Thyroid gland (tissue), 4 donors: ENCODE results near the gene EIF6. TPM values are rescaled to one million over a fixed set of nuclear protein-coding genes. Genes with fewer than 3 reads are reported as not detected.

Source experiments
- DNase-seq, 2 donors: peaks; one replicate each; pipeline ENCODE4 v3.0.0-alpha.2; 2019
- H3K27ac ChIP-seq, 3 donors: fragments of 200-600 bp; sonication (generic); 1 replicate in 2 of 3; 2 replicates in 1 of 3; pipeline ENCODE4 v1.5.1; 2016 to 2019; ENCODE audit warnings: mild to moderate bottlenecking in 1 of 3, moderate library complexity in 1 of 3
- H3K27me3 ChIP-seq: fragments of 200-600 bp; sonication (generic); one replicate; pipeline ENCODE4 v1.5.1; 2019
- H3K36me3 ChIP-seq, 2 donors: fragments of 200-600 bp; sonication (generic); one replicate each; pipeline ENCODE4 v1.5.1; 2016 to 2019
- H3K4me1 ChIP-seq, 2 donors: fragments of 200-600 bp; sonication (generic); one replicate each; pipeline ENCODE4 v1.5.1; 2017 to 2019
- H3K4me3 ChIP-seq, 3 donors: fragments of 200-600 bp; sonication (generic); replicated peaks in 1 of 3; 1 replicate in 2 of 3; 2 replicates in 1 of 3; pipeline ENCODE4 v1.5.1; 2016; ENCODE audit warnings: mild to moderate bottlenecking in 1 of 3
- H3K9me3 ChIP-seq: fragments of 200-600 bp; sonication (generic); one replicate; pipeline ENCODE4 v1.5.1; 2017
- POLR2A ChIP-seq, 2 donors: fragments of 450-650 bp; IDR thresholded peaks; one replicate each; pipeline ENCODE4 v1.6.1; 2017; ENCODE audit warnings: antibody characterized with exemption in 2 of 2, mild to moderate bottlenecking in 2 of 2, moderate library complexity in 1 of 2
- WGBS, 2 donors: methylation state at CpG; one replicate each; pipeline ENCODE4 v1.1.5; 2017; 5-methylcytosine and 5-hydroxymethylcytosine counted together
- intact Hi-C: fragments of 100-400 bp; cut with DNase I; formaldehyde crosslinking; loops from one replicate; pipeline ENCODE4 v1.15.1; 2023
- total RNA-seq, 4 donors: library from RNA; depleted of rRNA; stranded (reverse); fragments of >200 nt; gene quantifications; one replicate each; pipeline ENCODE4 v1.2.3, GENCODE V29; 2016
- TF ChIP-seq, protein P1 (sequence below), 6 experiments: fragments of 200-600 bp in 3 of 6; fragments of 450-650 bp in 3 of 6; sonication (generic) in 3 of 6; IDR thresholded peaks; one replicate each; pipeline ENCODE4 v1.5.1; 2016 to 2019; ENCODE audit warnings: antibody characterized with exemption in 6 of 6, mild to moderate bottlenecking in 2 of 6, inconsistent platforms in 1 of 6, moderate library complexity in 1 of 6

Gene EIF6
- total RNA-seq, 4 donors from 2014 or later: 30.3 to 94.2 (median 65.7) TPM

DNA sequence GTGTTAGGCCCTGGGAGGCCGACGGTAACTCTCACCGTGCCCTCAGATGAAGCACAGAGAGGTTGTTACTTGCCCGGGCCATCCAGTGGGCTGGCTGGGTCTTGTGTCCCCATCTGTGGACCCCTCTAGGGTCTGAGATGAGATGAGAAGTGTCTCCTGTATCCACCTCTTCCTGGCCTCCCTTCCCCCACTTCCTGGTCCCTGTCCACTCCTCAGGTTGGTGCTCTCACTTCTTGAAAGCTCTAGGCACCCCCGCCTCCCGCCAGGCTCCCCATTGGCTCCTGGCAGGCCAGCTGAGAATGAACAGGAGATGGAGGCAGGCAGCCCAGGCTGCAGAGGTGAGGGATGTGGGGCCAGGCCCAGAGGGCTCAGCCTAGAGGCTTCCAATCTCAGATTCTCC lies 8.2 kb downstream of the EIF6 start:
- H3K9me3 ChIP-seq: no peaks in the 10 kb centered on the region
- no peak for DNase-seq
- TF ChIP-seq POLR2A (IDR thresholded peaks at IDR 0.05): no peak
- TF ChIP-seq, protein P1, sequence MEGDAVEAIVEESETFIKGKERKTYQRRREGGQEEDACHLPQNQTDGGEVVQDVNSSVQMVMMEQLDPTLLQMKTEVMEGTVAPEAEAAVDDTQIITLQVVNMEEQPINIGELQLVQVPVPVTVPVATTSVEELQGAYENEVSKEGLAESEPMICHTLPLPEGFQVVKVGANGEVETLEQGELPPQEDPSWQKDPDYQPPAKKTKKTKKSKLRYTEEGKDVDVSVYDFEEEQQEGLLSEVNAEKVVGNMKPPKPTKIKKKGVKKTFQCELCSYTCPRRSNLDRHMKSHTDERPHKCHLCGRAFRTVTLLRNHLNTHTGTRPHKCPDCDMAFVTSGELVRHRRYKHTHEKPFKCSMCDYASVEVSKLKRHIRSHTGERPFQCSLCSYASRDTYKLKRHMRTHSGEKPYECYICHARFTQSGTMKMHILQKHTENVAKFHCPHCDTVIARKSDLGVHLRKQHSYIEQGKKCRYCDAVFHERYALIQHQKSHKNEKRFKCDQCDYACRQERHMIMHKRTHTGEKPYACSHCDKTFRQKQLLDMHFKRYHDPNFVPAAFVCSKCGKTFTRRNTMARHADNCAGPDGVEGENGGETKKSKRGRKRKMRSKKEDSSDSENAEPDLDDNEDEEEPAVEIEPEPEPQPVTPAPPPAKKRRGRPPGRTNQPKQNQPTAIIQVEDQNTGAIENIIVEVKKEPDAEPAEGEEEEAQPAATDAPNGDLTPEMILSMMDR (IDR thresholded peaks at IDR 0.05): no peak
- intact Hi-C loops: no loop called here
- H3K4me3 ChIP-seq: peak overlapping the region in 1 of 3 donors; percentile 79
- peak overlapping the region in 2 of 3 donors; percentile 86 to 98 for H3K27ac ChIP-seq
- H3K4me1 ChIP-seq: peaks cover 10 to 12% of the 10 kb centered on the region in 2 donors
- peaks cover 21 to 24% of the 10 kb centered on the region in 2 donors for H3K36me3 ChIP-seq
- 89 to 91% methylated on average over 5 to 6 of the region's 6 CpGs for WGBS, 2 donors
- no peaks in the 10 kb centered on the region for H3K27me3 ChIP-seq

DNA sequence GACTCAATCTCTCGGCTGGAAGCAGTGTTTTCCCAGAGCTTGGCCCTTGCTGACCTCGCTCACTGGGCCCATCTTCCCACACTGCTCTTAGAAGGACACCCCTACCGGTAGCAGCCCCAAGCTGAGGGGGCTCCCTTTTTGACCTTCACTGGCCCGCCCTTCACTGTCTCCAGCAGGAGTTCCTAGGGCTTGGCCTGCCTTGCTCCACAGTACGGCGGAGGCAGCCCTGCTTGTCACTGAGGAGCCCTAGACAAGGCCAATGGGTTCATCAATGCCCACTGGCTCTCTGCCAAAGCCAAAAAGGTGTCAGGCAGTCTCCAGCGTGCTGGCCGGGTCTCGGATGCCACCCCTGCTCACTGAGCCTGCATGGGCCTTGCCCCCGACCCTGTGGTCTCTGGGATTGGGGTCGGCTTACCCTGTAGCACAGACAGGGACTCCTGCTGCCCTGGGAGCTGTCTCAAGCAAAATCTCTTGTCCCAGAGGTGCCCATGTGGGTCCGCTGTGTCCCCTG lies 8.8 kb downstream of the EIF6 start:
- H3K9me3 ChIP-seq: no peaks in the 10 kb centered on the region
- TF ChIP-seq, protein P1 (IDR thresholded peaks at IDR 0.05): no peak
- no peak for TF ChIP-seq POLR2A (IDR thresholded peaks at IDR 0.05)
- peaks cover 10 to 12% of the 10 kb centered on the region in 2 donors for H3K4me1 ChIP-seq
- DNase-seq: no peak
- intact Hi-C loops: no loop called here
- no peak overlapping the region for H3K27ac ChIP-seq
- H3K36me3 ChIP-seq: peaks cover 22 to 28% of the 10 kb centered on the region in 2 donors
- WGBS, 2 donors: 89 to 92% methylated on average over 10 to 12 of the region's 12 CpGs
- H3K27me3 ChIP-seq: no peaks in the 10 kb centered on the region
- H3K4me3 ChIP-seq: no peak overlapping the region

DNA sequence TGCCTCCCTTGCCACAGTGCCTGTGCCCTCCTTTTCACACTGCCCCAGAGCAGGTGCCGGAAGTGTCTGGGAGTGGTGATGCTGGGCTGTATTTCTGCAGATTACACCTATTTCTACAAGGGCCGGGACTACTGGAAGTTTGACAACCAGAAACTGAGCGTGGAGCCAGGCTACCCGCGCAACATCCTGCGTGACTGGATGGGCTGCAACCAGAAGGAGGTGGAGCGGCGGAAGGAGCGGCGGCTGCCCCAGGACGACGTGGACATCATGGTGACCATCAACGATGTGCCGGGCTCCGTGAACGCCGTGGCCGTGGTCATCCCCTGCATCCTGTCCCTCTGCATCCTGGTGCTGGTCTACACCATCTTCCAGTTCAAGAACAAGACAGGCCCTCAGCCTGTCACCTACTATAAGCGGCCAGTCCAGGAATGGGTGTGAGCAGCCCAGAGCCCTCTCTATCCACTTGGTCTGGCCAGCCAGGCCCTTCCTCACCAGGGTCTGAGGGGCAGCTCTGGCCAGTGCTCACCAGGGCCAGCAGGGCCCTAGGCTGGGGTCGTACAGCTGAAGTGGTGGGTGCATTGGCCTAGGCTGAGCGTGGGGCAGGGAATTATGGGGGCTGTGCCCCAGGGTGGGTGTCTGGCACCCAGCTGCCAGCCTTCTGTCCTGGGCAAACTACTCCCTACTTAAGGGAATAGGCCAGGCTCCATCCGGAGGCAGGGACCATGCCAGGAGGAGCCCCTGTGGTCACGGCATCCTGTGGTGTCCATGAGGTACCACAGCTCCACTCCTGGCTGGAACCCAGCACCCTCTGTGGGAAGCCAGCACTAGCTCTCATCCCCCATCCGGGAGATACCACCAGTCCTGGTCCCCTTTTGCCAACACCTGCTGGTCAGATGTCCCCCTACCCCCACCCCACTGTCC lies 10.1 kb downstream of the EIF6 start:
- DNase-seq: no peak
- peaks cover 12 to 15% of the 10 kb centered on the region in 2 donors for H3K36me3 ChIP-seq
- WGBS, 2 donors: 89 to 94% methylated on average over 21 to 23 of the region's 24 CpGs
- no peak overlapping the region for H3K4me3 ChIP-seq
- no peaks in the 10 kb centered on the region for H3K27me3 ChIP-seq
- no peak overlapping the region for H3K27ac ChIP-seq
- peaks cover 12% of the 10 kb centered on the region in 2 donors for H3K4me1 ChIP-seq
- intact Hi-C loops: no loop called here
- TF ChIP-seq, protein P1 (IDR thresholded peaks at IDR 0.05): no peak
- no peak for TF ChIP-seq POLR2A (IDR thresholded peaks at IDR 0.05)
- no peaks in the 10 kb centered on the region for H3K9me3 ChIP-seq

DNA sequence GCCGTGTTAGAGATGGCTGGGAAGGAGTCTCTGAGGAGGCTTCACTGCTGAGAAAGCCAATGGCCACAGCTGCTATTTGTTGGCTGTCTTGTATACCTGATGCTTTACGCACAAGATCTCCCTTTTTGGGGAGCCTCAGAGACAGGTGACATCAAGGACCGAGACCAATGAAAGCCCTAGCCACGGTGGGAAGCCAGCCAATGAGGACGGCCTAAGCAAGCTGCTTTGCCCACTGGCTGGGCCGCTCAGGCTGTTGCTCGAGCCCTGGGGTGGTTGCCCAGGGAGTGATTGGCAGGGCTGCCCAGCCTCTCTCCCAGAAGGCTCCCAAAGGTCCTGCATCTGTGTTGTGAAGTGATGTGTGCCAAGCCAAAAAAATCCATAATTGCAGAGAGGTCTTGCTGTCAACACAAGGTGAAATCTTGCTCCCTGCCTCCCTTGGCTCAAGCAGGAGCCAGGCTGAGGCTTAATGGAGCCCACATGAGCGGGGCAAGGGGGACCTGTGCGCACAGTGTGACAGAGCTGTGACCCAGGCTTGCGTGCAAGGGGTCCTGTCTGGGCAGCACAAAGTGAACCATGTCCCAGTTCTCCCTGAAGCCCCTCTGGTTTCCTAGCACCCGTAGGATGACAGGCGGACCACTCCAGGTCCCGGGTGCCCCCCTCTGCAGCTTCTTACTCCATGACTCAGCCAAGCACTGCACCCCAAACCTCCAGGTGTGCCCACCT lies 11.0 kb downstream of the EIF6 start:
- no peak for TF ChIP-seq POLR2A (IDR thresholded peaks at IDR 0.05)
- TF ChIP-seq, protein P1 (IDR thresholded peaks at IDR 0.05): no peak
- peaks cover 6 to 7% of the 10 kb centered on the region in 2 donors for H3K36me3 ChIP-seq
- WGBS, 2 donors: 73 to 95% methylated on average over 10 of the region's 13 CpGs

More for the DNA sequence above, 11.0 kb downstream of the EIF6 start:
- intact Hi-C loops: no loop called here
- DNase-seq: no peak
- Histone ChIP-seq H3K4me3 (no peak overlapping the region), H3K27ac (no peak overlapping the region), H3K27me3 (no peaks in the 10 kb centered on the region), H3K4me1 (peaks cover 15 to 17% of the 10 kb centered on the region in 2 donors), H3K9me3 (no peaks in the 10 kb centered on the region)
